Measurements from ENCODE around the gene PCNX3. TPM values are rescaled to one million over a fixed set of nuclear protein-coding genes. Genes with fewer than 3 reads are reported as not detected.

PCNX3 gene
- total RNA-seq, 1 experiment from 2014 or later: 74.5 TPM

- in situ Hi-C loops (cut with HindIII; ENCODE audit: low pct_unique_long_range_greater_than_20kb, low sequenced_read_pairs) (no loop called here), intact Hi-C loops (cut with micrococcal nuclease; ENCODE audit: unreplicated experiment) (loop anchor here (10.0 kb wide), 1 partner anchor 71 kb away; no protein-coding TSS in a partner anchor)
- Histone ChIP-seq H3K9me3 (ENCODE audit: control insufficient read depth, insufficient read depth, low read depth, low read length) (no peaks in the 10 kb centered on the region), H3K4me3 (ENCODE audit: low read depth in 2 of 2, low read length in 2 of 2) (no peak overlapping the region), H3K36me3 (ENCODE audit: control insufficient read depth, insufficient read depth, low read length) (peaks cover 11% of the 10 kb centered on the region), H3K4me1 (ENCODE audit: control insufficient read depth, insufficient read depth, low read length) (peaks cover 13% of the 10 kb centered on the region), H3K27ac (ENCODE audit: low read length) (no peak overlapping the region), H3K27me3 (ENCODE audit: control insufficient read depth, insufficient read depth, low read length) (no peaks in the 10 kb centered on the region)
- no peak for TF ChIP-seq REST (IDR thresholded peaks at IDR 0.05; ENCODE audit: insufficient read depth in 1 of 2, low read depth in 2 of 2, low read length in 1 of 2)
- TF ChIP-seq SIN3A (IDR thresholded peaks at IDR 0.05; ENCODE audit: borderline replicate concordance, insufficient read depth, low read depth, low read length): no peak
- TF ChIP-seq, protein P1, sequence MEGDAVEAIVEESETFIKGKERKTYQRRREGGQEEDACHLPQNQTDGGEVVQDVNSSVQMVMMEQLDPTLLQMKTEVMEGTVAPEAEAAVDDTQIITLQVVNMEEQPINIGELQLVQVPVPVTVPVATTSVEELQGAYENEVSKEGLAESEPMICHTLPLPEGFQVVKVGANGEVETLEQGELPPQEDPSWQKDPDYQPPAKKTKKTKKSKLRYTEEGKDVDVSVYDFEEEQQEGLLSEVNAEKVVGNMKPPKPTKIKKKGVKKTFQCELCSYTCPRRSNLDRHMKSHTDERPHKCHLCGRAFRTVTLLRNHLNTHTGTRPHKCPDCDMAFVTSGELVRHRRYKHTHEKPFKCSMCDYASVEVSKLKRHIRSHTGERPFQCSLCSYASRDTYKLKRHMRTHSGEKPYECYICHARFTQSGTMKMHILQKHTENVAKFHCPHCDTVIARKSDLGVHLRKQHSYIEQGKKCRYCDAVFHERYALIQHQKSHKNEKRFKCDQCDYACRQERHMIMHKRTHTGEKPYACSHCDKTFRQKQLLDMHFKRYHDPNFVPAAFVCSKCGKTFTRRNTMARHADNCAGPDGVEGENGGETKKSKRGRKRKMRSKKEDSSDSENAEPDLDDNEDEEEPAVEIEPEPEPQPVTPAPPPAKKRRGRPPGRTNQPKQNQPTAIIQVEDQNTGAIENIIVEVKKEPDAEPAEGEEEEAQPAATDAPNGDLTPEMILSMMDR (IDR thresholded peaks at IDR 0.05): no peak
- TF ChIP-seq POLR2AphosphoS5 (IDR thresholded peaks at IDR 0.05; ENCODE audit: low read depth, low read length): no peak
- TF ChIP-seq TCF7L2 (IDR thresholded peaks at IDR 0.05; ENCODE audit: low read depth, low read length): no peak
- ATAC-seq: no peak
- DNase-seq (ENCODE audit: low read depth, low spot score): no peak
- CTCF ChIA-PET: no interaction called here
- POLR2A ChIA-PET: interaction anchor here (1.2 kb wide), 1 partner anchor 18 kb away, joined by 3 read pairs; no protein-coding TSS in a partner anchor
- BruUV-seq (replicated peaks): no TSS peak
These were observed 18.0 kb downstream of the PCNX3 start for GRCh38 chr11:65633390-65634108.

DNA sequence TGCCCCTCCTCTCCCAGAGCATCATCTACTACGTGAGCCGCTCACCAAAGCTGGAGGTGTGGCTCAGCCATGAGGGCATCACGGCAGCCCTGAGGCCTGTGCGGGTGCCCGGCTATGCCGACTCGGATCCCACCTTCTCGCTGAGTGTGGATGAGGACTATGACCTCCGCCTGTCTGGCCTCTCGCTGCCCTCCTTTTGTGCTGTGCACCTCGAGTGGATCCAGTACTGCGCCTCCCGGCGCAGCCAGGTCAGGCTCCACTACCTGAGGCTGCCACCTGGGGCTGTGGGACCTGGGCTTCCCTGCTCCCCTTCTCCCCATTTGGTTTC, 18.5 kb downstream of the PCNX3 start:
- Histone ChIP-seq H3K4me3 (ENCODE audit: low read depth in 2 of 2, low read length in 2 of 2) (no peak overlapping the region), H3K27ac (ENCODE audit: low read length) (no peak overlapping the region), H3K27me3 (ENCODE audit: control insufficient read depth, insufficient read depth, low read length) (no peaks in the 10 kb centered on the region), H3K36me3 (ENCODE audit: control insufficient read depth, insufficient read depth, low read length) (peaks cover 10% of the 10 kb centered on the region), H3K9me3 (ENCODE audit: control insufficient read depth, insufficient read depth, low read depth, low read length) (no peaks in the 10 kb centered on the region), H3K4me1 (ENCODE audit: control insufficient read depth, insufficient read depth, low read length) (peaks cover 16% of the 10 kb centered on the region)
- intact Hi-C loops (cut with micrococcal nuclease; ENCODE audit: unreplicated experiment) (loop anchor here (10.0 kb wide), 1 partner anchor 71 kb away; no protein-coding TSS in a partner anchor), in situ Hi-C loops (cut with HindIII; ENCODE audit: low pct_unique_long_range_greater_than_20kb, low sequenced_read_pairs) (no loop called here)
- ATAC-seq (no peak), DNase-seq (ENCODE audit: low read depth, low spot score) (no peak)
- no TSS peak for BruUV-seq (replicated peaks)
- ChIA-PET POLR2A (no interaction called here), CTCF (no interaction called here)
- TF ChIP-seq SIN3A (IDR thresholded peaks at IDR 0.05; ENCODE audit: borderline replicate concordance, insufficient read depth, low read depth, low read length) (no peak), POLR2AphosphoS5 (IDR thresholded peaks at IDR 0.05; ENCODE audit: low read depth, low read length) (no peak), TCF7L2 (IDR thresholded peaks at IDR 0.05; ENCODE audit: low read depth, low read length) (no peak), REST (IDR thresholded peaks at IDR 0.05; ENCODE audit: insufficient read depth in 1 of 2, low read depth in 2 of 2, low read length in 1 of 2) (no peak)
- TF ChIP-seq, protein P1 (IDR thresholded peaks at IDR 0.05): no peak

All from Panc1 (cell line).